Activated CD4-positive, alpha-beta T cell treated with anti-CD3 and anti-CD28 coated beads, Interleukin-2, amount 50 U/mL, for 48 hours (primary cell): ENCODE measurements around the gene AKR1A1.
"Not testable (repeated sequence)": the region's sequence is repeated elsewhere in the genome, so short reads cannot be mapped to it uniquely, and the experiment has no call there.

ENCODE experiments used
- DNase-seq, 2 experiments: peaks; one replicate each; pipeline ENCODE4 v3.0.0-alpha.2; 2020

The AKR1A1 gene

DNA sequence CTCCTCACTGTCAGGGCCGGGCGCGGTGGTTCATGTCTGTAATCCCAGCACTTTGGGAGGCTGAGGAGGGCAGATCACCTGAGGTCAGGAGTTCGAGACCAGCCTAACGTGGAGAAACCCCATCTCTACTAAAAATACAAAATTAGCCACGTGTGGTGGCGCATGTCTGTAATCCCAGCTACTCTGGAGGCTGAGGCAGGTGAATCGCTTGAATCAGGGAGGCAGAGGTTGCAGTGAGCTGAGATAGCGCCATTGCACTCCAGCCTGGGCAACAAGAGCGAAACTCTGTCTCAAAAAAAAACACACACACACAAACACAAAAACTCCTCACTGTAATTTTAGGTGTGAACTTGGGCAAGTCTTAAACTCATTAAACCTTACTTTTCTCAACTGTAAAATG, 26.7 kb upstream of the AKR1A1 start:
- DNase-seq, result not testable (repeated sequence)

- DNase-seq, result no peak
Observed at GRCh38 chr1:45526135-45526644, 24.4 kb upstream of the AKR1A1 start.

- no peak for DNase-seq
Observed at GRCh38 chr1:45530632-45531135, 19.9 kb upstream of the AKR1A1 start.

GRCh38 chr1:45531873-45532272, 18.8 kb upstream of the AKR1A1 start:
- DNase-seq, result no peak

GRCh38 chr1:45535988-45536766, 14.4 kb upstream of the AKR1A1 start:
- no peak for DNase-seq

DNA sequence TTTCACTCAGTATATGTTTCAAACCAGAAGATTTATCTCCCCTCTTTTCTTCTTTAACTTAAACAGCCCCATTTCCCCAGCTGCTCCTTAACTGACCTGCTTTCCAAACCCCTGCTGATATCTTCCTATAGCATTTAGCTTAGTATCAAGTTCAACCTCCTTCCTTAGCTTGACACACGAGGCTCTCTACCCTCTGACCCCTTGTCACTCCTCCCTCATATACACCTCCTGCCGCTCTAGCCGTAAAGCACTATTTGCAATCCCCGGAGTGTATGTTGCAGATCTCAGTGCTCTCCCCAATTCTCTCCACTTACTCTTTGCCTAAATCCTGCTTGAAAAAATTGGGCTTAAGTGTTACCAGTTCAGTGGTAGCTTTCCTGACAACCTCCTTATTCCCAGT, 13.7 kb upstream of the AKR1A1 start:
- DNase-seq, result no peak

- no peak for DNase-seq
Observed at GRCh38 chr1:45541193-45541592, 9.4 kb upstream of the AKR1A1 start.

DNA sequence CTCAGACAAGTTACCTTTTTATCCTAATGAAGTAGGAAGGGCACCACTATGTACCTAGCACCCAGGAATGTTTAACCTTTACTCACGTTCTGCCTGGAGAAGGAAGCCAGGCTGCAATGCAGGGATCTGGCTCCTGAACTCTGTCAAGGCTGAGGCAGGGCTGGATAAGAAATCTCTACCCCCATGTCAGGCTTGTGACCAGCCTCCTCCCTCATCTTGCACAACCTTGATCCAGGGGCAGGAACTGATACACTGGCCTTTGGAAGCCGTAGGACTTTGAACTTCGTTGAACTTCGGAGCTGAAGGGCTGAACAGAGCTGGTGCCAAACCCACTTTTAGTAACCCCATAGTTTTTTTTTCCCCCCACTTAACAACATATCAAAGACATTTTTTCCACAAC, 8.0 kb upstream of the AKR1A1 start:
- no peak for DNase-seq

- DNase-seq, result peak; percentile 74 to 80
Observed at GRCh38 chr1:45543581-45544417, 6.8 kb upstream of the AKR1A1 start.

GRCh38 chr1:45544530-45544929, 6.1 kb upstream of the AKR1A1 start:
- no peak for DNase-seq

GRCh38 chr1:45545019-45545493, 5.6 kb upstream of the AKR1A1 start:
- DNase-seq, result peak; percentile 32 to 40

- DNase-seq, result no peak
Observed at GRCh38 chr1:45545553-45546310, 4.9 kb upstream of the AKR1A1 start.

DNA sequence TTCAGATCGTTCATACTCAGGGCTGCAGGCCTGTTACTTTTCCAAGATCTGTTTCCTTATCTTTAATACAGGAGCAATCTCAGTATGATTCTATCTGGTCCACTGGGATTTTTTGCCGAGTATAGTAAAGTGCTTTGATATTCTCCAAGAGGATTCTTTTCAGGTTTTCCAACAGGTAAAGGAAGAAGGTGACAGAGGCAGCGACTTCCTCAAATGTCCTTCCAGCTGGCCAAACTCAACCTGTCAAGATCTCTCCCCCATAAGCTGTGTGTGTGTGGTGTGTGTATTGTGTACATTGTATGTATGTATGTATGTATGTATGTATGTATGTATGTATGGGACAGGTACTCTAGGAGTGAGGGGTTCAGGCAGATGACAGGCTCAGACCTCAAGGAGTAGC, 1.1 kb downstream of the AKR1A1 start:
- no peak for DNase-seq

DNA sequence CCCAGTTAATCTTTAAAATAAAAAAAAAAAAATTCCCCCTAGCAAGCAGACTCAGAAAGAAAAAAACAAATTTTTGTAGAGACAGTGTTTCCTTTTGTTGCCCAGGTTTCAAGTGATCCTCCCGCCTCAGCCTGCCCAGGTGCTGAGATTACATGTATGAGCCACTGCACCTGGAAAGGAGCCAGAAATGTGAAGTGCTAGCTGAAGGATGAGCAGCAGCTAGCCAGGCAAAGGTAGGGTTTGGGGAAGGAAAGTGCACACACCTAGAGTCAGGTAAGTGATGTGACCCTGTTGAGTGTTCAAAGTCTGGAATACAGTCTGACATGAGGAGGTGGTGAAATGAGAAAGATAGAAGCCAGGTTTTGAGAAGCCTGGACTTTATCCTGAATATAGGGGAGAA, 1.7 kb downstream of the AKR1A1 start:
- no peak for DNase-seq

GRCh38 chr1:45554198-45554597, 3.6 kb downstream of the AKR1A1 start:
- DNase-seq, result no peak

- DNase-seq, result no peak
Observed at GRCh38 chr1:45557422-45557944, 6.9 kb downstream of the AKR1A1 start.

DNA sequence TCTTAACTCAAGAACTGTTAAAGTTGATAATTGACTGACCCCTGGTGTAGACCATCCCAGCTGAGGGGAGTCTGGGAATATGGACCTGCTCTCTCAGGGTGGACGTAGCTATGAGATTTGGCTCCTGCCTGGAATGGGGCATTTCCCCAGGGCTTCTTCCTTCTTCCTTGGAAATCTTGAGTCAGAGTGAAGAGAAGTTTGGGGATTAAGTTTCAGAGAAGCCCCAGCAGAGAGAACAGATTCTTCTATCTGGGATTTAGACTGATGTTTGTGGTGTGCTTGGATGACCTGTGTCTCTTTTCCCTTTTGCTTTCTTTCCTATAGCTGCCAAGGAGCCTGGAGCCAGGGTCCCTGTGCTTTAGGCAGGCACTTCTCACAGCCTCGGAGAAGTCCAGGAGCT, 13.2 kb downstream of the AKR1A1 start:
- DNase-seq, result no peak

DNA sequence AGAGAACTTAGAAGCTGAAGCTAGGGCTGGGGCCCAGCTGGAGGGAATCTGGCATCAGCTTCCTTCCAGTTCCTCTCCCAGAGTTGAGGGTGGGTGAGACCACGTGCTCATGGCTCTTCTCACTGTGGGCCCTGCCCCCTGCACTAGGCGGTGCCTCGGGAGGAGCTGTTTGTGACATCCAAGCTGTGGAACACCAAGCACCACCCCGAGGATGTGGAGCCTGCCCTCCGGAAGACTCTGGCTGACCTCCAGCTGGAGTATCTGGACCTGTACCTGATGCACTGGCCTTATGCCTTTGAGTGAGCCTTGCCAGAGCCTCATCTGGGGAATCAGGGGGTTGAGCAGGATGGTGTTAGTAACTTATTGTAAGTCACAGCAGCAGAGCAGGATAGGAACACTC, 16.1 kb downstream of the AKR1A1 start:
- DNase-seq, result no peak

- DNase-seq, result no peak
Observed at GRCh38 chr1:45567911-45568310, 17.3 kb downstream of the AKR1A1 start.

GRCh38 chr1:45568421-45568820, 17.8 kb downstream of the AKR1A1 start:
- no peak for DNase-seq

GRCh38 chr1:45569571-45569961, 18.9 kb downstream of the AKR1A1 start:
- DNase-seq, result no peak

- peak; percentile 70 to 78 for DNase-seq
Observed at GRCh38 chr1:45569962-45570581, 19.4 kb downstream of the AKR1A1 start.
